Measurements from ENCODE around the gene DNAJC1.

The DNAJC1 gene

GRCh38 chr10:21797533-21797932 is 206.0 kb downstream of the DNAJC1 start:
- no peaks in the 10 kb centered on the region for H3K4me1 ChIP-seq (ENCODE audit: control insufficient read depth, insufficient read depth, low read length)
- peaks cover 0 to 2% of the 10 kb centered on the region in 2 experiments for H3K36me3 ChIP-seq (ENCODE audit: control insufficient read depth in 2 of 2, insufficient read depth in 1 of 2, low read length in 2 of 2)
- ChIA-PET POLR2A (no interaction called here), CTCF (no interaction called here)
- no peak overlapping the region for H3K27ac ChIP-seq (ENCODE audit: extremely low read depth, low read depth, low read length)
- TF ChIP-seq ZBTB17 (tag by site-specific recombination; IDR thresholded peaks at IDR 0.05) (no peak), ZNF645 (tag by site-specific recombination; IDR thresholded peaks at IDR 0.05) (no peak), ZNF768 (tag by site-specific recombination; IDR thresholded peaks at IDR 0.05) (no peak), ZNF747 (tag by site-specific recombination; IDR thresholded peaks at IDR 0.05) (no peak), ZNF530 (tag by site-specific recombination; IDR thresholded peaks at IDR 0.05; ENCODE audit: low read depth) (no peak), KLF17 (tag by site-specific recombination; IDR thresholded peaks at IDR 0.05) (no peak), ZNF138 (tag by site-specific recombination; IDR thresholded peaks at IDR 0.05; ENCODE audit: borderline replicate concordance) (no peak), ZNF664 (tag by site-specific recombination; IDR thresholded peaks at IDR 0.05) (no peak), ZBTB21 (tag by site-specific recombination; IDR thresholded peaks at IDR 0.05) (no peak), ZNF280D (tag by site-specific recombination; IDR thresholded peaks at IDR 0.05) (no peak), ZBTB48 (tag by site-specific recombination; IDR thresholded peaks at IDR 0.05) (no peak)
- H3K9me3 ChIP-seq (ENCODE audit: control insufficient read depth, insufficient read depth, low read depth, low read length) = no peaks in the 10 kb centered on the region
- H3K4me3 ChIP-seq (ENCODE audit: low read depth, low read length) = no peak overlapping the region

- no peak overlapping the region for H3K27ac ChIP-seq (ENCODE audit: extremely low read depth, low read depth, low read length)
- H3K36me3 ChIP-seq (ENCODE audit: control insufficient read depth in 2 of 2, insufficient read depth in 1 of 2, low read length in 2 of 2) = peaks cover 0 to 3% of the 10 kb centered on the region in 2 experiments; a peak in 1 of 3 replicates
- TF ChIP-seq ZNF596 (tag by site-specific recombination; IDR thresholded peaks at IDR 0.05) = no peak
- no peak for TF ChIP-seq PATZ1 (tag by site-specific recombination; IDR thresholded peaks at IDR 0.05)
- no peak for TF ChIP-seq ZNF184 (tag by site-specific recombination; IDR thresholded peaks at IDR 0.05)
- POLR2A ChIA-PET = no interaction called here
- CTCF ChIA-PET = interaction anchor here (0.5 kb wide), 1 partner anchor 135 kb away, joined by 3 read pairs; no protein-coding TSS in a partner anchor
- no peaks in the 10 kb centered on the region for H3K4me1 ChIP-seq (ENCODE audit: control insufficient read depth, insufficient read depth, low read length)
- H3K9me3 ChIP-seq (ENCODE audit: control insufficient read depth, insufficient read depth, low read depth, low read length) = no peaks in the 10 kb centered on the region
- H3K4me3 ChIP-seq (ENCODE audit: low read depth, low read length) = no peak overlapping the region
Observed at GRCh38 chr10:21791276-21791675, 212.3 kb downstream of the DNAJC1 start.

- ChIA-PET POLR2A (no interaction called here), CTCF (interaction anchor here (0.8 kb wide), 1 partner anchor 45 kb away, joined by 3 read pairs; no protein-coding TSS in a partner anchor)
- H3K4me1 ChIP-seq (ENCODE audit: control insufficient read depth, insufficient read depth, low read length) = no peaks in the 10 kb centered on the region
- TF ChIP-seq ZNF19 (tag by site-specific recombination; IDR thresholded peaks at IDR 0.05; ENCODE audit: low read depth) (no peak), ZNF391 (tag by site-specific recombination; IDR thresholded peaks at IDR 0.05; ENCODE audit: borderline replicate concordance, low read depth) (no peak), ZNF692 (tag by site-specific recombination; IDR thresholded peaks at IDR 0.05) (no peak), HOXC10 (CRISPR knock-in tag; IDR thresholded peaks at IDR 0.05) (no peak), ZNF26 (tag by site-specific recombination; IDR thresholded peaks at IDR 0.05) (no peak), SETDB1 (IDR thresholded peaks at IDR 0.05; ENCODE audit: insufficient read length, low read length) (no peak), GLIS2 (tag by site-specific recombination; IDR thresholded peaks at IDR 0.05) (no peak)
Observed at GRCh38 chr10:21776883-21777282, 226.6 kb downstream of the DNAJC1 start.

More at GRCh38 chr10:21776883-21777282, 226.6 kb downstream of the DNAJC1 start:
- H3K27ac ChIP-seq (ENCODE audit: extremely low read depth, low read depth, low read length) = no peak overlapping the region
- no peaks in the 10 kb centered on the region for H3K9me3 ChIP-seq (ENCODE audit: control insufficient read depth, insufficient read depth, low read depth, low read length)
- no peak overlapping the region for H3K4me3 ChIP-seq (ENCODE audit: low read depth, low read length)
- H3K36me3 ChIP-seq (ENCODE audit: control insufficient read depth in 2 of 2, insufficient read depth in 1 of 2, low read length in 2 of 2) = no peaks in the 10 kb centered on the region
